Right renal cortex interstitium (tissue), 3 donors: Measurements from ENCODE around the gene PHACTR4. TPM values are rescaled to one million over a fixed set of nuclear protein-coding genes. Genes with fewer than 3 reads are reported as not detected.
"Not testable (repeated sequence)": the region's sequence is repeated elsewhere in the genome, so short reads cannot be mapped to it uniquely, and the experiment has no call there.

Experiments
- DNase-seq, 3 donors: peaks; one replicate each; pipeline ENCODE4 v3.0.0-alpha.2; 2013; ENCODE audit warnings: low read depth in 3 of 3, low spot score in 2 of 3
- polyA plus RNA-seq, 3 donors: library from polyadenylated mRNA; unstranded; fragments of 120-200 nt; gene quantifications; one replicate each; pipeline ENCODE4 v1.2.1, GENCODE V29; 2013; ENCODE audit not compliant: insufficient read length in 3 of 3

The PHACTR4 gene
- polyA plus RNA-seq, 3 donors, result 81.3 to 95.9 (median 91.8) TPM

- no peak for DNase-seq
Measured at GRCh38 chr1:28482138-28482537, 112.6 kb downstream of the PHACTR4 start.

DNA sequence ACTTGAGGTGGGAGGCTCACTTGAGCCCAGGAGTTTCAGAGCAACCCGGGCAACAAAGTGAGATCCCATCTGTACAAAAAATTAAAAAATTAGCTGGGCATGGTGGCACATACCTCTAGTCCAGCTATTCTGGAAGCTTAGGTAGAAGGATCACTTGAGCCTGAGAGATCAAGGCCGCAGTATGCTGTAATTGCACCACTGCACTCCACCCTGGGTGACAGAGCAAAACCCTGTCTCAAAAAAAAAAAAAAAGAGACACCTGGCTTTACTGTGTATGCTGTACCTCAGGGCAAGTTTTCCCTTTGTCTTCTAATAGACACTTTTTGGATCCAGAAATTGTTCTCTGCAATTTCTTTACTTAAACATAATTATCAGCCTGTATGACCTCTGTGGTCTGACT is 113.2 kb downstream of the PHACTR4 start:
- DNase-seq, result no peak

DNA sequence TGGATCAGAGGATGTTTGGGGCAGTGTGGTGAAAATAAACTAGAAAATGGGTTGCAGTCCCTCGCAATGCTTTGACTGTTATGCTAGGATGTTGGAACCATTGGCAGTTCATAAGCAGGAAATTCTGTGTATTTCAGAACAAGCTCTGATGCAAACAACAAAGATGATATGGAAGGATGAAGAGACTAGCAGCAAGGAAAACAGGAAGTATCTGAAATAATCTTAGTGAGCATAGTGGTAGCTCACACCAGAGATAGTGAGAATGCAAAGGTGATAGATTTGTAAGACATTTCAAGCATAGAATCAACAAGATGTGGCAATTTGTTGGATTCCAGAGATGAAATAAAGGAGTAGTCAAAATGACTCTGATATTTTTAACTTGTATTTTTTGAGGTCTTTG is 125.2 kb downstream of the PHACTR4 start:
- DNase-seq, result no peak

DNA sequence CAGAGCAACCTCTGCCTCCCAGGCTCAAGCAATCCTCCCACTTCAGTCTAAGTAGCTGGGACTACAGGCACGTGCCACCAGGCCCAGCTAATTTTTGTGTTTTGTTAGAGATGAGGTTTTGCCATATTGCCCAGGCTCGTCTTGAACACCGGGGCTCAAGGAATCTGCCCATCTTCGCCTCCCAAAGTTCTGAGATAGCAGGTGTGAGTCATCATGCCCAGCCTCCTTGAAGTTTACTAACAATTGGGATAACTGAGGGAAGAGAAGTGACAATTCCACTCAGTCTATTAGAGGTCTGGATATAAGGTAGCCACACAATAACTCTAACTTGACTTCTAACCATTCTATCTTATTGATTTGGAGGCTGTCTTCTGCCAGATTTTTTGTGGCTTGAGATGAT is 130.0 kb downstream of the PHACTR4 start:
- DNase-seq, result no peak

- no peak for DNase-seq
Measured at GRCh38 chr1:28501925-28502324, 132.4 kb downstream of the PHACTR4 start.

DNA sequence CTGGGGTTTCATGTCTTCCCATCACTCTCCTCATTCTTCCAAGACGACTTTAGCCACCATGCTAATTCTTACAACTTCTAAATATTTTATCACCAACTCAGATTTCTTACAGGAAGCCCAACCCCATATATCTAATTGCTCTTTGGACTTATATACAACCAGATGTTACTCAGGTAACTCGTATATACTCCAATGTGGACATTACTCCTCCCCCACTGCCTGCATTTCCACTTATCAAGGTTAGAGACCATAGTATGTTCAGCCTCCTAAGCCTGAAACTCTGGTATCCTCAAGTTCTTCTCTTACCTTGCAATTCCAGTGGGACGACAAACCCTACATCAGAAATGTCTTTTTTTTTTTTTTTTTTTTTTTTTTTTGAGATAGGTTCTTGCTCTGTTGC is 133.6 kb downstream of the PHACTR4 start:
- DNase-seq, result no peak

DNA sequence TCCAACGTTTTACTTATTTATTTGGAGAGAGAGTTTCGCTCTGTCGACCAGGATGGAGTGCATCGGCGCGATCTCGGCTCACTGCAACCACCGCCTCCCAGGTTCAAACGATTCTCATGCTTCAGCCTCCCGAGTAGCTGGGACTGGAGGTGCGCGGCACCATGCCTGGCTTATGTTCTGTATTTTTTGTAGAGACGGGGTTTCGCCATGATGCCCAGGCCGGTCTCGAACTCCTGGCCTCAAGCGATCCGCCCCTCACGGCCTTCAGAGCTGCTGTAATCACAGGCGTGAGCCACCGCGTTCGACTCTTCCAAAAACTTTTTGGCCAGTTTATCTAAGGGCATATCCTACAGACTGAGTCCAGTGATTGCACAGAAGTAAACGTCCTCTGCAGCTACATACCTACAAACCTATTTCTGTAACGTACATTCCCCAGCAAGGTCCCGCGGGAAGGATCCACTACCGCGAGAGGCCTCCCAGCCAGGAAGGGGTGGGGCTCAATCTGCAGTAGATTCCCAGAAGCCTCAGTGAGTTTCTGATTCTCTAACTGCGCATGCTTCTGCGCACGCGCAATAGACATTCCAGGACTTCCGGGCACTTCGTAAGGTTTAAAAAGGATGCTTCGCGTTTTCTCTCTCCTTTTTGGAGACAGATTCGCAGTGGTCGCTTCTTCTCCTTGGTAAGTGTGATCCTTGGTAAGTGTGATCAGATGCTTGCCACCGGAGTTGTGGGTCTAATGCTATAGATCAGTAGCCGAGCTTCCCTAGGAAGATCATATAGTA is 136.1 kb downstream of the PHACTR4 start, which contains the start of gene RCC1:
Gene RCC1, plus strand, starts transcription at position 638 of the 782 bp plus-strand sequence. CDS start 23,824 bp downstream, outside the sequence.
- DNase-seq, result peak; percentile 97 to 98 (median 98)

DNA sequence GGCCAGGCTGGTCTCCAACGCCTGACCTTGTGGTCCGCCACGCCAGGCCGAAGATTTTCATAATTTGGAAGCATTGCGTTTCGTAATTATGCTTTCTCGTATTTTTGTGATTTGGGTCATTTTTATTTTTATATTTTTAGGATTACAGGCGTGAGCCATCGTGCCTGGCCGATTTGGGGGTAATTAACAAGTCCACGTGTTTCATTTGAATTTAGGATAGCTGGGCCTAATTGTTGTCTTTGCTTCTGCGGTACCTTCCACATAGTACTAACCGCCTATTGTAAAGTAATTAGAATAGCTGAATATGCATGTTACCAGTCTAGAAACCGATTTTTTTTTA is 137.3 kb downstream of the PHACTR4 start:
- DNase-seq, result no peak

GRCh38 chr1:28507247-28507645 is 137.7 kb downstream of the PHACTR4 start:
- DNase-seq, result no peak

DNA sequence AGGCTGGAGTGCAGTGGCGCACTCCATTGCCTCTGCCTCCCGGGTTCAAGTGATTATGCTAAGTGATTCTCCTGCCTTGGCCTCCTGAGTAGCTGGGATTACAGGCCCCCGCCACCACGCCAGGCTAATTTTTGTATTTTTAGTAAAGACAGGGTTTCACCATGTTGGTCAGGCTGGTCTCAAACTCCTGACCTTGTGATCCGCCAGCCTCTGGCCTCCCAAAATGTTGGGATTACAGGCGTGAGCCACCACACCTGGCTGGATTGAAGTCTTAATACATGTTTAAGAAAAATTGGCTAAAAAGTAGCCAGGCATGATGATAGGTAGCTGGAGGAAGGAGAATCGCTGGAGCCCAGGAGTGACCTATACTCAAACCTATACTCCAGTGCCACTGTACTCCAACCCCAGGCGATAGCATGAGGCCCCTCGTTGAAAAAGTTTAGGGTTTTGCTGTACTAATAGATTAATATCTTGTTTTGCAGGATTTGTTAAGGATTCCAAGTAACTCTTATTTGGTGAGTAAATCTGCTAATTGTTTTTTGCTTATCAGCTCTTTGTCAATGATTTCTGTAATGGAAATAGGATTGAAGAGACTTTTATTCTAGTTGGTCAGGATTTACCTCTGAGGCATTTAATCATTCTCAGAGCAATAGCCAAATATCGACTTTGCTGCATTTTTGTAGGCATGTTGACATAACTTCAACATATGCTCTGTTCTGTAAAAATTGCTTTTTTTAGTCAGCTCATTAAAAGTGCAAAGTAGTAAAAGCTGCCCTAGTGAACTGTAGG is 138.3 kb downstream of the PHACTR4 start:
- no peak for DNase-seq

DNA sequence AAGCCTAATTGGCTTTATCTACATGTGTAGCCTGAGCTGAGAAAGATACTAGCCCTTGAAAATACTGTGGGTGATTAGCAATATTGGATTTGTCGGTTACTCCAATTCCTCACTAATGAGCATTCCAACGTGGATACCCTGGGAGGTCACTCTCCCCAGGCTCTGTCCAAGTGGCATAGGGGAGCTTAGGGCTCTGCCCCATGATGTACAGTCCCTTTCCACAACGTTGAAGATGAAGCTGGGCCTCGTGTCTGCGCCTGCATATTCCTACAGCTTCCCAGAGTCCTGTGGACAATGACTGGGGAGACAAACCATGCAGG is 138.9 kb downstream of the PHACTR4 start:
- no peak for DNase-seq

- no peak for DNase-seq
Measured at GRCh38 chr1:28509705-28510272, 140.2 kb downstream of the PHACTR4 start.

DNA sequence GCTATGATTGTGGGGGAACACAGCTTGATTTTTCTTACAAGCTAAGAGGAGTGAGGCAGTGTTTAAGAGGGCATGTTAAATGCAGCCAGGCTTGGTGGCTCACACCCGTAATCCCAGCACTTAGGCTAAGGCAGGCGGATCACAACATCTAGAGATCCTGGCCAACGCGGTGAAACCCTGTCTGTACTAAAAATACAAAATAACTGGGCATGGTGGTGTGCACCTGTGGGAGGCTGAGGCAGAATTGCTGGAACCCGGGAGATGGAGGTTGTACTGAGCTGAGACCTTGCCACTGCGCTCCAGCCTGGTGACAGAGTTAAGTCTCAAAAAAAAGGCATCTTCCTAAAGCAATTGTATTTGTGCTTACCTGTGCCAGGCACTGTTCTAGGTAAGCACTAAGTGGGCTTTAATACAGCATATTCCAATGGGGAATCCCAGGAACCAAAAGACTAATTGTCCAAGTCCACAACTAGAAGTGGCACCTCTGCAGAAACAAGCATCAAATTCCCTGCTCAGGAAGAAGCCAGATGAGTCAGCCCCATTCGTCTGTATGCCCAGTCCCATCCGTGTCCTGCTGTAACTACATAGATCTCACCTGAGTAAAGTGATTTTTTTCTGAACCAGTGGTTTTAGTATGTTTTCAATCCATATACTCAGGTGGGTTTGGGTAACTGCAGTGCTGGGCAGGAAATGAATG is 140.9 kb downstream of the PHACTR4 start:
- no peak for DNase-seq

GRCh38 chr1:28510970-28511440 is 141.5 kb downstream of the PHACTR4 start:
- DNase-seq, result no peak

DNA sequence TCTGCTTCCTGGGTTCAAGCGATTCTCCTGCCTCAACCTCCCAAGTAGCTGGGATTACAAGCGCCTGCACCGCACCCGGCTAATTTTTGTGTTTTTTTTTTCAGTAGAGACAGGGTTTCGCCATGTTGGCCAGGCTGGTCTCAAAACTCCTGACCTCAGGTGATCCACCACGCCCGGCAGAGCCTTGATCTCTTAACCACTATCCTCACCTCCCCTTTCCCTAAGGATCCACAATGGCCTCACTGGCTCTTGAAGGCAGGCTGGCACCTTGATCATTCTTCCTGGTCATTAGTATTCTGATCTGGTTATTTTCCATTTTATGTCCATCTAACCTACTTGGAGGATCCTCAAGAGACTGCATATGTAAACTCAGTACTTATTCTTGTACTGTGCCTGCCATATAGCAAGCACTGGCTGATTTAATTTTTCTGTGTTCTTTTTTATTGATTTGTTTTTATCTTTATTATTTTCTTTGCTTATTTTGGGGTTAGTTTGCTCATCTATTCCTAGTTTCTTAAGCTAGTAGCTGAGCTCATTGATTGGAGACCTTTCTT is 142.6 kb downstream of the PHACTR4 start:
- DNase-seq, result no peak

GRCh38 chr1:28514445-28514933 is 144.9 kb downstream of the PHACTR4 start:
- not testable (repeated sequence) for DNase-seq

GRCh38 chr1:28516518-28516956 is 147.0 kb downstream of the PHACTR4 start:
- no peak for DNase-seq

- no peak for DNase-seq
Measured at GRCh38 chr1:28517649-28517999, 148.1 kb downstream of the PHACTR4 start.

DNA sequence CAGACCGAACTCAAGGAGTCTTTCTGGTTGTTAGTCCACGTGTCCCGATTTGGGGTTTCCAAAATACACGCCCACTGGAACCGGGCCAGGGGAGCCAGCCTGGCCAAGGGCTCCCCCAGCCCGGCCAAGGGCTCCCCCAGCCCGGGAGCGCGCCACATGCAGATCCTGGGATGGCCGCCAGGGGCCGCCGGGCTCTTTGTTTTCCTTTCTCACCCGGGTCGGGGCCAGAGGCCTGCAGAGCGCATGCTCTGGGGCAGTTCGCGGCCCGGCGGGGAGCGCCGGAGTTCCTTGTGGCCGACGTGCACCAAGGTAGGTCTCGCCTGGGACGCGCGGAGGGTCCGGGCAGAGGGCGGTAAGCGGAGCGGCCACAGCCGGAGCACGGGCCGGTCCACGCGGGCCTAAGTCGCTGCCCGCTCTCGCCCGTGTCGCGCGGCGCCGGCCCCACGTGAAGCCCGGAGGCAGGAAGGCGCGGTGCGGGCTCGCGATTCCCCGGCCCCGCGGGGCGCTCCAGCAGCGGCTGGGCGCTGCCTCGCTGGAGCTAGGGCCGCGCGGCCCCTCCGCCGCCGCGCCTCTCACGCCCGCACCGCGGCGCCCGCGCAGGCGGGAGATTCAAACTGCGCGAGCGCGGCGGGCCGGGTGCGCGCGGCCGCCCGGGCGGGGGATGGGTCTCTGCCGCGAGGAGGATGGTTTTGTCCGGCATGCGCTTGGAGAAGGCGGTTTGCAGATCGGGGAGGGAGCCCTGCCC is 148.6 kb downstream of the PHACTR4 start:
- DNase-seq, result peak; percentile 76 to 79 (median 76)
